ENCODE data around the gene TIAM2. TPM values are rescaled to one million over a fixed set of nuclear protein-coding genes. Genes with fewer than 3 reads are reported as not detected.

The TIAM2 gene
- total and polyA plus RNA-seq, 10 of the 15 experiments (the other 5 are each of a cell fraction or from before 2014, with no cell fraction given): 1.1 to 10.5 (median 2.3) TPM

- no peak for FAIRE-seq
- H3K4me3 ChIP-seq: no peak overlapping the region
- WGBS (ENCODE audit: insufficient coverage, insufficient replicate concordance, low lambda C conversion rate, missing lambda C conversion rate): 94% methylated on average over 23 of the region's 23 CpGs
- ChIA-PET SMC1A (ENCODE audit: uncharacterized antibody, unreplicated experiment) (interaction anchor here (1.0 to 2.4 kb wide), 3 partner anchors 9 to 34 kb away, joined by 3 to 7 read pairs (median 5); no protein-coding TSS in a partner anchor), RAD21 (ENCODE audit: unreplicated experiment) (interaction anchor here (2.0 kb wide), 1 partner anchor 42 kb away, joined by 7 read pairs; no protein-coding TSS in a partner anchor), CTCF (interaction anchor here (0.7 to 1.6 kb wide), 3 partner anchors 10 to 35 kb away, joined by 3 to 8 read pairs (median 5); no protein-coding TSS in a partner anchor), POLR2A (interaction anchor here (1.7 kb wide), 1 partner anchor 9 kb away, joined by 4 read pairs; no protein-coding TSS in a partner anchor)
- intact Hi-C loops (cut with micrococcal nuclease; ENCODE audit: unreplicated experiment): no loop called here
- H3K79me2 ChIP-seq (ENCODE audit: control insufficient read depth, insufficient read depth, low read length): no peaks in the 10 kb centered on the region
- no peak for DNase-seq (ENCODE audit: low read depth, low spot score)
- no peaks in the 10 kb centered on the region for H3K9me3 ChIP-seq (replicated peaks; ENCODE audit: control insufficient read depth, insufficient read depth, low read length)
- no peak overlapping the region for H2AFZ ChIP-seq (ENCODE audit: control insufficient read depth, low read depth, low read length)
- no peaks in the 10 kb centered on the region for H3K27me3 ChIP-seq (replicated peaks in 1 of 2; ENCODE audit: control insufficient read depth in 2 of 2, insufficient read depth in 2 of 2, low read length in 1 of 2)
- no peak overlapping the region for H3K9ac ChIP-seq (ENCODE audit: control insufficient read depth, insufficient read depth, low read length)
- no peaks in the 10 kb centered on the region for H4K20me1 ChIP-seq (ENCODE audit: control insufficient read depth, insufficient read depth)
- no peak for ATAC-seq
- in situ Hi-C loops (cut with MboI): no loop called here
- no peaks in the 10 kb centered on the region for H3K4me1 ChIP-seq (ENCODE audit: control insufficient read depth, insufficient read depth, low read length)
- no TSS peak for BruUV-seq (replicated peaks)
- H3K27ac ChIP-seq (ENCODE audit: control insufficient read depth, insufficient read depth): no peak overlapping the region
- H3K36me3 ChIP-seq (ENCODE audit: control insufficient read depth in 2 of 2, insufficient read depth in 2 of 2, low read length in 1 of 2): peaks cover 0 to 4% of the 10 kb centered on the region in 2 experiments; a peak in 3 of 4 replicates
- H3K4me2 ChIP-seq (ENCODE audit: control insufficient read depth, insufficient read depth): no peak overlapping the region
- TF ChIP-seq BRCA1 (IDR thresholded peaks at IDR 0.05; ENCODE audit: low read depth, low read length): no peak
- no peak for TF ChIP-seq KAT2A (conservative IDR thresholded peaks at IDR 0.05; ENCODE audit: control insufficient read depth, low read depth, low read length)
- TF ChIP-seq PAX5 (IDR thresholded peaks at IDR 0.05; ENCODE audit: borderline replicate concordance, low read depth, low read length): no peak
- TF ChIP-seq MYC (IDR thresholded peaks at IDR 0.05; ENCODE audit: insufficient read depth, insufficient read length, insufficient replicate concordance, low read length, severe bottlenecking): no peak
- no peak for TF ChIP-seq NKRF (conservative IDR thresholded peaks at IDR 0.05)
- no peak for TF ChIP-seq BCL3 (IDR thresholded peaks at IDR 0.05; ENCODE audit: borderline replicate concordance, insufficient read depth, low read depth, low read length, poor library complexity, severe bottlenecking)
- TF ChIP-seq RCOR1 (conservative IDR thresholded peaks at IDR 0.05; ENCODE audit: low read depth, low read length): no peak
- no peak for TF ChIP-seq RBBP5 (conservative IDR thresholded peaks at IDR 0.05)
- TF ChIP-seq POLR2AphosphoS5 (IDR thresholded peaks at IDR 0.05; ENCODE audit: low read length): no peak
- no peak for TF ChIP-seq TARDBP (IDR thresholded peaks at IDR 0.05; ENCODE audit: borderline replicate concordance)
- no peak for TF ChIP-seq FOXM1 (IDR thresholded peaks at IDR 0.05; ENCODE audit: low read depth, low read length)
- no peak for TF ChIP-seq RFX5 (IDR thresholded peaks at IDR 0.05; ENCODE audit: low read depth, low read length)
- no peak for TF ChIP-seq ZNF217 (IDR thresholded peaks at IDR 0.05)
- TF ChIP-seq ZBTB4 (CRISPR knock-in tag; IDR thresholded peaks at IDR 0.05): no peak
These were observed 218.7 kb downstream of the TIAM2 start for GRCh38 chr6:155213611-155214372.

Data from GM12878 (cell line).